Tibial artery (tissue), 4 donors: ENCODE data around the gene RIOX2.

Experiments used
- DNase-seq, 2 donors: peaks; one replicate each; pipeline ENCODE4 v3.0.0-alpha.2; 2019
- H3K27ac ChIP-seq, 2 donors: fragments of 200-600 bp; sonication (generic) in 1 of 2; 1 replicate in 1 of 2; 2 replicates in 1 of 2; pipeline ENCODE4 v1.5.1; 2018 to 2019; ENCODE audit warnings: mild to moderate bottlenecking in 1 of 2
- H3K27me3 ChIP-seq, 2 donors: fragments of 200-600 bp; sonication (generic) in 1 of 2; one replicate each; pipeline versions ENCODE4 v1.5.1 to v1.6.0; 2016 to 2019
- H3K36me3 ChIP-seq, 3 donors: fragments of 200-600 bp; sonication (generic) in 2 of 3; one replicate each; pipeline ENCODE4 v1.5.1; 2016 to 2019; ENCODE audit warnings: mild to moderate bottlenecking in 2 of 3
- H3K4me1 ChIP-seq, 4 donors: fragments of 200-600 bp; sonication (generic) in 2 of 4; 1 replicate in 3 of 4; 2 replicates in 1 of 4; pipeline ENCODE4 v1.5.1; 2016 to 2019
- H3K4me3 ChIP-seq, 2 donors: fragments of 200-600 bp; sonication (generic) in 1 of 2; 1 replicate in 1 of 2; 2 replicates in 1 of 2; pipeline ENCODE4 v1.5.1; 2018 to 2019; ENCODE audit warnings: mild to moderate bottlenecking in 2 of 2
- H3K9me3 ChIP-seq, 3 donors: fragments of 200-600 bp; sonication (generic) in 1 of 3; one replicate each; pipeline ENCODE4 v1.5.1; 2016 to 2019
- CTCF ChIP-seq, 2 experiments: fragments of 200-600 bp in 1 of 2; fragments of 450-650 bp in 1 of 2; IDR thresholded peaks; one replicate each; pipeline ENCODE4 v1.5.1; 2017 to 2019; ENCODE audit warnings: antibody characterized with exemption in 2 of 2, mild to moderate bottlenecking in 1 of 2, moderate library complexity in 1 of 2
- intact Hi-C: fragments of 100-400 bp; cut with DNase I; formaldehyde crosslinking; loops from one replicate; pipeline ENCODE4 v1.15.0; 2023; ENCODE audit warnings: low total_unique reads

RIOX2 gene

GRCh38 chr3:97975466-97975865 is 3.2 kb upstream of the RIOX2 start:
- H3K4me1 ChIP-seq, result peaks cover 0 to 11% (median 0%) of the 10 kb centered on the region in 4 donors

GRCh38 chr3:97974996-97975395 is 2.8 kb upstream of the RIOX2 start:
- intact Hi-C loops, result loop anchor here (10.0 kb wide), 1 partner anchor 150 kb away; the partner anchor contains the start of gene CRYBG3

More at GRCh38 chr3:97975466-97975865, 3.2 kb upstream of the RIOX2 start:
- no peak overlapping the region for H3K27ac ChIP-seq
- no peaks in the 10 kb centered on the region for H3K27me3 ChIP-seq
- no peak for TF ChIP-seq CTCF (IDR thresholded peaks at IDR 0.05)
- H3K36me3 ChIP-seq, result no peaks in the 10 kb centered on the region
- intact Hi-C loops, result loop anchor here (10.0 kb wide), 1 partner anchor 151 kb away; the partner anchor contains the start of gene CRYBG3
- H3K9me3 ChIP-seq, result no peaks in the 10 kb centered on the region
- DNase-seq, result no peak
- no peak overlapping the region for H3K4me3 ChIP-seq

GRCh38 chr3:97972976-97973375 is 745 bp upstream of the RIOX2 start:
- no peak for TF ChIP-seq CTCF (IDR thresholded peaks at IDR 0.05)
- no peaks in the 10 kb centered on the region for H3K36me3 ChIP-seq
- H3K27me3 ChIP-seq, result no peaks in the 10 kb centered on the region
- H3K4me1 ChIP-seq, result peaks cover 0 to 11% (median 0%) of the 10 kb centered on the region in 4 donors
- H3K27ac ChIP-seq, result peak overlapping the region in 1 of 2 donors; percentile 91
- intact Hi-C loops, result loop anchor here (10.0 kb wide), 1 partner anchor 148 kb away; the partner anchor contains the start of gene CRYBG3
- H3K9me3 ChIP-seq, result no peaks in the 10 kb centered on the region
- DNase-seq, result no peak
- peak overlapping the region in 1 of 2 donors; percentile 76 for H3K4me3 ChIP-seq

More at GRCh38 chr3:97974996-97975395, 2.8 kb upstream of the RIOX2 start:
- Histone ChIP-seq H3K27me3 (no peaks in the 10 kb centered on the region), H3K4me1 (peaks cover 0 to 11% (median 0%) of the 10 kb centered on the region in 4 donors), H3K4me3 (no peak overlapping the region), H3K9me3 (no peaks in the 10 kb centered on the region), H3K27ac (no peak overlapping the region), H3K36me3 (no peaks in the 10 kb centered on the region)
- no peak for DNase-seq
- TF ChIP-seq CTCF (IDR thresholded peaks at IDR 0.05), result no peak

- intact Hi-C loops, result loop anchor here (10.0 kb wide), 1 partner anchor 146 kb away; the partner anchor contains the start of gene CRYBG3
- Histone ChIP-seq H3K27me3 (no peaks in the 10 kb centered on the region), H3K27ac (peak overlapping the region; percentile 82 to 91), H3K9me3 (no peaks in the 10 kb centered on the region), H3K4me3 (peak overlapping the region; percentile 76 to 93), H3K4me1 (peaks cover 0 to 11% (median 0%) of the 10 kb centered on the region in 4 donors), H3K36me3 (peaks cover 0 to 11% (median 6%) of the 10 kb centered on the region in 3 donors)
- DNase-seq, result no peak
- no peak for TF ChIP-seq CTCF (IDR thresholded peaks at IDR 0.05)
Observed at GRCh38 chr3:97970956-97971620, 1.1 kb downstream of the RIOX2 start.

GRCh38 chr3:97970156-97970555 is 2.1 kb downstream of the RIOX2 start:
- TF ChIP-seq CTCF (IDR thresholded peaks at IDR 0.05), result no peak
- H3K9me3 ChIP-seq, result no peaks in the 10 kb centered on the region
- DNase-seq, result no peak
- no peaks in the 10 kb centered on the region for H3K27me3 ChIP-seq
- intact Hi-C loops, result loop anchor here (10.0 kb wide), 1 partner anchor 145 kb away; the partner anchor contains the start of gene CRYBG3
- peaks cover 0 to 11% (median 0%) of the 10 kb centered on the region in 4 donors for H3K4me1 ChIP-seq
- peaks cover 0 to 11% (median 6%) of the 10 kb centered on the region in 3 donors for H3K36me3 ChIP-seq
- H3K27ac ChIP-seq, result no peak overlapping the region
- H3K4me3 ChIP-seq, result no peak overlapping the region
